HepG2 (cell line): ENCODE results near the gene MGAT5. TPM values are rescaled to one million over a fixed set of nuclear protein-coding genes. Genes with fewer than 3 reads are reported as not detected.

Source experiments
- ATAC-seq: fragments of 200-7000 bp; cut with Tn5 transposase; 3 replicates; pipeline ENCODE4 v1.9.1; 2020; ENCODE audit warnings: mild to moderate bottlenecking, moderate library complexity
- BruUV-seq: library from RNA; stranded (reverse); fragments of 400-500 nt; replicated peaks from 2 replicates; lab custom pipeline; 2021; lab: Mats Ljungman, UMichigan
- CTCF ChIA-PET: fragments of 300-600 bp; formaldehyde crosslinking; extraction: SDS; loops from one replicate; lab custom pipeline; 2021; ENCODE audit warnings: low total read pairs, inconsistent platforms, low intra/inter-chr PET ratio; lab: Yijun Ruan, JAX
- POLR2A ChIA-PET: fragments of 350-600 bp; sonication (Branson Sonifier 250); formaldehyde crosslinking; loops from one replicate; lab custom pipeline; 2020; ENCODE audit warnings: antibody characterized with exemption, inconsistent platforms; lab: Yijun Ruan, JAX
- DNase-seq: peaks from one replicate; pipeline ENCODE4 v3.0.0-alpha.2; 2015; ENCODE audit warnings: low spot score
- FAIRE-seq: peaks from 3 replicates; lab custom pipeline; 2011; peaks lifted over from hg19 to GRCh38; lab: Jason Lieb, UNC
- H2AFZ ChIP-seq: one replicate; pipeline ENCODE4 v1.6.1; 2011; ENCODE audit warnings: low read length, inconsistent platforms
- H3K27ac ChIP-seq: fragments of 300-600 bp; 3 replicates; pipeline ENCODE4 v1.8.0; 2011; ENCODE audit warnings: mixed run types, mild to moderate bottlenecking, mixed read lengths, low read length, inconsistent platforms; ENCODE audit not compliant: insufficient read depth; ENCODE audit errors: extremely low read length
- H3K27me3 ChIP-seq, 2 experiments: fragments of 200-600 bp in 1 of 2; 2 replicates in 1 of 2; 3 replicates in 1 of 2; pipeline versions ENCODE4 v1.6.0 to v1.8.0; 2011; ENCODE audit warnings: low read length in 2 of 2, mild to moderate bottlenecking in 2 of 2, moderate library complexity in 2 of 2, inconsistent platforms in 1 of 2; ENCODE audit not compliant: insufficient read depth in 2 of 2, control insufficient read depth in 1 of 2
- H3K36me3 ChIP-seq, 2 experiments: fragments of 200-600 bp in 1 of 2; replicated peaks in 1 of 2; 2 replicates in 1 of 2; 3 replicates in 1 of 2; pipeline versions ENCODE4 v1.5.1 to v1.8.0; 2011; ENCODE audit warnings: low read length in 2 of 2, inconsistent platforms in 1 of 2; ENCODE audit not compliant: insufficient read depth in 2 of 2, control insufficient read depth in 1 of 2
- H3K4me1 ChIP-seq: 2 replicates; pipeline ENCODE4 v1.5.1; 2012; ENCODE audit warnings: low read length, inconsistent platforms; ENCODE audit not compliant: insufficient read depth
- H3K4me2 ChIP-seq: 2 replicates; pipeline ENCODE4 v1.6.0; 2011; ENCODE audit warnings: low read depth, low read length, inconsistent platforms
- H3K4me3 ChIP-seq, 3 experiments: fragments of 200-600 bp in 1 of 3; sonication (generic), shearing (Covaris generic) in 1 of 3; replicated peaks in 1 of 3; 2 replicates each; pipeline ENCODE4 v1.5.1; 2011 to 2016; ENCODE audit warnings: low read length in 3 of 3, inconsistent platforms in 2 of 3, low read depth in 2 of 3, mild to moderate bottlenecking in 2 of 3, control low read depth in 1 of 3, mixed read lengths in 1 of 3; ENCODE audit not compliant: insufficient read depth in 1 of 3
- H3K79me2 ChIP-seq: one replicate; pipeline ENCODE4 v1.6.1; 2011; ENCODE audit warnings: low read length, inconsistent platforms; ENCODE audit not compliant: insufficient read depth
- H3K9ac ChIP-seq: 2 replicates; pipeline ENCODE4 v1.6.0; 2011; ENCODE audit warnings: mild to moderate bottlenecking, low read depth, low read length, inconsistent platforms; ENCODE audit not compliant: insufficient read depth
- H3K9me3 ChIP-seq: 2 replicates; pipeline ENCODE4 v1.5.1; 2012; ENCODE audit warnings: mild to moderate bottlenecking, low read length
- H4K20me1 ChIP-seq: 2 replicates; pipeline ENCODE4 v1.6.0; 2011; ENCODE audit warnings: inconsistent platforms, mild to moderate bottlenecking, low read length, moderate library complexity; ENCODE audit not compliant: insufficient read depth
- BRCA1 ChIP-seq: sonication (generic); formaldehyde crosslinking; IDR thresholded peaks from 2 replicates; pipeline ENCODE4 v1.4.0; 2020; ENCODE audit warnings: missing genetic modification reagents
- CHD4 ChIP-seq: fragments of 200-600 bp; sonication (generic); IDR thresholded peaks from 2 replicates; pipeline ENCODE4 v1.7.0; 2017; ENCODE audit warnings: mild to moderate bottlenecking, low read length, borderline replicate concordance
- ETV5 ChIP-seq: IDR thresholded peaks from 2 replicates; pipeline ENCODE4 v1.6.1; 2018; ENCODE audit warnings: missing biosample characterization, missing genetic modification reagents, inconsistent platforms, borderline replicate concordance
- KAT2B ChIP-seq: fragments of 150-350 bp; IDR thresholded peaks from 2 replicates; pipeline ENCODE4 v1.6.1; 2014; ENCODE audit warnings: low read depth, low read length, borderline replicate concordance
- LCORL ChIP-seq, 2 experiments: fragments of 450-650 bp in 1 of 2; sonication (generic) in 1 of 2; formaldehyde crosslinking in 1 of 2; IDR thresholded peaks; 2 replicates each; pipeline versions ENCODE4 v1.5.0 to v1.6.1; 2017 to 2020; ENCODE audit warnings: antibody characterized with exemption in 1 of 2, missing genetic modification reagents in 1 of 2
- NR2F1 ChIP-seq, 2 experiments: fragments of 450-650 bp in 1 of 2; formaldehyde crosslinking in 1 of 2; IDR thresholded peaks; 2 replicates each; pipeline versions ENCODE4 v1.5.0 to v1.6.1; 2016 to 2020; ENCODE audit warnings: mild to moderate bottlenecking in 1 of 2, missing compliant biosample characterization in 1 of 2, missing genetic modification reagents in 1 of 2, moderate library complexity in 1 of 2
- POGZ ChIP-seq: sonication (generic); formaldehyde crosslinking; IDR thresholded peaks from 2 replicates; pipeline ENCODE4 v1.4.0; 2020; ENCODE audit warnings: mild to moderate bottlenecking, missing genetic modification reagents
- RFX1 ChIP-seq: fragments of 450-650 bp; IDR thresholded peaks from 2 replicates; pipeline ENCODE4 v1.6.1; 2017
- THAP8 ChIP-seq: sonication (generic); formaldehyde crosslinking; IDR thresholded peaks from 2 replicates; pipeline ENCODE4 v1.5.1; 2020; ENCODE audit warnings: missing genetic modification reagents, mild to moderate bottlenecking, borderline replicate concordance
- ZBTB38 ChIP-seq: sonication (generic); formaldehyde crosslinking; IDR thresholded peaks from 2 replicates; pipeline ENCODE4 v1.5.1; 2020; ENCODE audit warnings: mild to moderate bottlenecking, missing genetic modification reagents
- ZNF10 ChIP-seq: sonication (generic); formaldehyde crosslinking; IDR thresholded peaks from 2 replicates; pipeline ENCODE4 v1.4.0; 2020; ENCODE audit warnings: mild to moderate bottlenecking, low read depth, missing genetic modification reagents, borderline replicate concordance
- ZNF24 ChIP-seq: fragments of 450-650 bp; IDR thresholded peaks from 2 replicates; pipeline ENCODE4 v1.6.1; 2017; ENCODE audit warnings: antibody characterized with exemption, mild to moderate bottlenecking
- ZNF414 ChIP-seq: sonication (generic); formaldehyde crosslinking; IDR thresholded peaks from 2 replicates; pipeline ENCODE4 v1.5.0; 2020; ENCODE audit warnings: missing genetic modification reagents
- ZNF513 ChIP-seq: sonication (generic); formaldehyde crosslinking; conservative IDR thresholded peaks from 2 replicates; pipeline ENCODE4 v1.5.0; 2020; ENCODE audit warnings: missing genetic modification reagents
- ZNF563 ChIP-seq: sonication (generic); formaldehyde crosslinking; IDR thresholded peaks from 2 replicates; pipeline ENCODE4 v1.8.0; 2022; ENCODE audit warnings: mild to moderate bottlenecking, moderate library complexity, missing genetic modification reagents
- ZNF644 ChIP-seq: IDR thresholded peaks from 2 replicates; pipeline ENCODE4 v1.6.1; 2016; ENCODE audit warnings: low read depth
- ZNF891 ChIP-seq: sonication (generic); formaldehyde crosslinking; IDR thresholded peaks from 2 replicates; pipeline ENCODE4 v1.5.0; 2020; ENCODE audit warnings: mild to moderate bottlenecking, missing genetic modification reagents
- ZSCAN20 ChIP-seq: sonication (generic); formaldehyde crosslinking; IDR thresholded peaks from 2 replicates; pipeline ENCODE4 v1.4.0; 2020; ENCODE audit warnings: missing genetic modification reagents, mild to moderate bottlenecking, borderline replicate concordance
- WGBS: methylation state at CpG from one replicate; pipeline ENCODE4 v1.1.6; 2017; ENCODE audit warnings: low lambda C conversion rate; 5-methylcytosine and 5-hydroxymethylcytosine counted together
- in situ Hi-C: cut with HindIII; loops from 2 replicates; pipeline ENCODE4 v1.10.0; 2017; ENCODE audit warnings: low pct_unique_long_range_greater_than_20kb; ENCODE audit not compliant: extremely low pct_ligation_motif_present
- intact Hi-C: fragments of 100-400 bp; cut with micrococcal nuclease; formaldehyde crosslinking; loops from one replicate; pipeline ENCODE4 v1.10.0; 2022; ENCODE audit not compliant: unreplicated experiment
- polyA plus RNA-seq, 8 experiments: library from polyadenylated mRNA; depleted of rRNA in 3 of 8; stranded (reverse) in 7 of 8; unstranded in 1 of 8; fragments of >200 nt; fragmentation: Illumina TruSeq in 4 of 8; extraction: Trizol in 4 of 8; gene quantifications; 2 replicates each; pipeline versions ENCODE4 v1.2.1 to v1.2.3, GENCODE V29; 2011 to 2016; ENCODE audit warnings: low read depth in 4 of 8, missing spikeins in 1 of 8, mixed read lengths in 1 of 8; ENCODE audit not compliant: insufficient read depth in 1 of 8
- total RNA-seq, 5 experiments: library from RNA; depleted of rRNA; stranded (reverse); fragments of >200 nt; fragmentation: Illumina TruSeq; extraction: Trizol; gene quantifications; 2 replicates each; pipeline ENCODE4 v1.2.3, GENCODE V29; 2016; ENCODE audit warnings: low read depth in 1 of 5
- TF ChIP-seq, protein P1 (sequence below): sonication (generic); formaldehyde crosslinking; IDR thresholded peaks from 2 replicates; pipeline ENCODE4 v1.4.0; 2020; ENCODE audit warnings: mild to moderate bottlenecking, missing genetic modification reagents

The MGAT5 gene
- total and polyA plus RNA-seq, 2 of the 13 experiments (the other 11 are each of a cell fraction or from before 2014, with no cell fraction given): 33.1 to 60.2 TPM

- H3K79me2 ChIP-seq: no peaks in the 10 kb centered on the region
- ChIA-PET POLR2A (no interaction called here), CTCF (no interaction called here)
- H3K4me3 ChIP-seq: no peak overlapping the region
- no peak for ATAC-seq
- H3K36me3 ChIP-seq: peaks cover 9 to 11% of the 10 kb centered on the region in 2 experiments; a peak in 3 of 5 replicates
- no peak for DNase-seq
- H3K27ac ChIP-seq: no peak overlapping the region
- H3K4me1 ChIP-seq: peaks cover 15% of the 10 kb centered on the region
- no peak overlapping the region for H3K9ac ChIP-seq
- no peak for FAIRE-seq
- H2AFZ ChIP-seq: no peak overlapping the region
- 98% methylated on average over 2 of the region's 2 CpGs for WGBS
- H3K4me2 ChIP-seq: no peak overlapping the region
- H4K20me1 ChIP-seq: no peaks in the 10 kb centered on the region
- H3K27me3 ChIP-seq: no peaks in the 10 kb centered on the region
- in situ Hi-C loops (no loop called here), intact Hi-C loops (no loop called here)
- TF ChIP-seq POGZ (CRISPR knock-in tag) (no peak), ZNF891 (CRISPR knock-in tag) (no peak), CHD4 (no peak), BRCA1 (CRISPR knock-in tag) (no peak), ZNF10 (CRISPR knock-in tag) (no peak), THAP8 (no peak), ZNF414 (CRISPR knock-in tag) (no peak), ZNF24 (no peak), RFX1 (no peak), NR2F1 (CRISPR knock-in tag; IDR thresholded peaks at IDR 0.05) (no peak), ZNF513 (CRISPR knock-in tag) (no peak), ZBTB38 (CRISPR knock-in tag) (no peak), ETV5 (CRISPR knock-in tag) (no peak), KAT2B (no peak), ZNF644 (CRISPR knock-in tag) (no peak), LCORL (IDR thresholded peaks at IDR 0.05) (no peak), LCORL (CRISPR knock-in tag; IDR thresholded peaks at IDR 0.05) (no peak), ZNF563 (no peak), ZSCAN20 (CRISPR knock-in tag) (no peak)
- TF ChIP-seq, protein P1, sequence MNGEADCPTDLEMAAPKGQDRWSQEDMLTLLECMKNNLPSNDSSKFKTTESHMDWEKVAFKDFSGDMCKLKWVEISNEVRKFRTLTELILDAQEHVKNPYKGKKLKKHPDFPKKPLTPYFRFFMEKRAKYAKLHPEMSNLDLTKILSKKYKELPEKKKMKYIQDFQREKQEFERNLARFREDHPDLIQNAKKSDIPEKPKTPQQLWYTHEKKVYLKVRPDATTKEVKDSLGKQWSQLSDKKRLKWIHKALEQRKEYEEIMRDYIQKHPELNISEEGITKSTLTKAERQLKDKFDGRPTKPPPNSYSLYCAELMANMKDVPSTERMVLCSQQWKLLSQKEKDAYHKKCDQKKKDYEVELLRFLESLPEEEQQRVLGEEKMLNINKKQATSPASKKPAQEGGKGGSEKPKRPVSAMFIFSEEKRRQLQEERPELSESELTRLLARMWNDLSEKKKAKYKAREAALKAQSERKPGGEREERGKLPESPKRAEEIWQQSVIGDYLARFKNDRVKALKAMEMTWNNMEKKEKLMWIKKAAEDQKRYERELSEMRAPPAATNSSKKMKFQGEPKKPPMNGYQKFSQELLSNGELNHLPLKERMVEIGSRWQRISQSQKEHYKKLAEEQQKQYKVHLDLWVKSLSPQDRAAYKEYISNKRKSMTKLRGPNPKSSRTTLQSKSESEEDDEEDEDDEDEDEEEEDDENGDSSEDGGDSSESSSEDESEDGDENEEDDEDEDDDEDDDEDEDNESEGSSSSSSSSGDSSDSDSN (CRISPR knock-in tag): no peak
- BruUV-seq: no TSS peak
- H3K9me3 ChIP-seq: no peaks in the 10 kb centered on the region
Observed at GRCh38 chr2:134260713-134261112, 6.8 kb downstream of the MGAT5 start.
